ENCODE measurements around the gene CFAP53.

Gene CFAP53

DNA sequence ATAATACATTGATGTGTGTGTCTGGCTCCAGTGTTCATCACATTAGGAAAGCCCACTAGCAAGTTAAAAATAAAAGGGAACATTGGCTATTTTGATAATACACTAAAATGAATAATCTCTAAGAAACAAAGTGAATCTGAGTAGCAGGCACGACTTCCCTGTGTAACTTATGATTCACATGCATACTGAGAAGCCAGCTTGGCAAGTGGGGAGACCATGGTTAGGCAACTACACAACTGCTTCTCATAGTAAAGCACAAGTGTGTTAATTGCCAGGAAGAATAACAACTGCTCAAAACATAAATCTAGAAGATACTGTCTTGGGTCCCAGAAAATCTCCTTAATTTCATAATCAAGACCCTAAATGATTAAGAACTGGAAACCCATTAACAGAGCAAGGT, 75.4 kb downstream of the CFAP53 start:
- no peaks in the 10 kb centered on the region for H3K36me3 ChIP-seq (ENCODE audit: control insufficient read depth, insufficient read depth, low read length)
- peaks cover 4% of the 10 kb centered on the region; the same call in 1 of the 2 replicates for H3K27me3 ChIP-seq (replicated peaks; ENCODE audit: control insufficient read depth, insufficient read depth, low read length)
- no peak for DNase-seq (ENCODE audit: extremely low read depth, insufficient read length)
- H3K4me3 ChIP-seq (replicated peaks; ENCODE audit: low read depth, low read length), result no peak overlapping the region
- TF ChIP-seq CTCF (IDR thresholded peaks at IDR 0.05; ENCODE audit: insufficient read depth, low read length, poor library complexity, severe bottlenecking), result no peak

DNA sequence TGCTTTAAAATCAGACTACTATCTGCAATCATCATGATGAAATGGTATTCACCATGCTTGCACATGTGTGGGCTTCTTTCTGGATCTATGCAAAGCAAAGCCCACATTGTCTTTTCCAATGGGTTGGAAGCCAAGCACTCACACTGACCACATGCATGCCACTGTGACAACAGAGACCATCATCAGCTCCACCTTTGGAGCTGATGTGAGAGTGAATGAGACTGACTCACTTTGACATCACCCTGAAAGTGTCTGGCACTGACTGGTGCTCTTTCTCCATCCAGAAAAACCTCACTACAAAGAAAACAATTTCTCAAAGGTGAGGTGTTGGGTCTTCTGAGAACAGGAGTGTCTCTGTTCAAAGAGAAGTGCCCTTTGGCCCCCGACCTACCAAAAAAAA, 76.1 kb downstream of the CFAP53 start:
- H3K36me3 ChIP-seq (ENCODE audit: control insufficient read depth, insufficient read depth, low read length), result no peaks in the 10 kb centered on the region
- no peak for DNase-seq (ENCODE audit: extremely low read depth, insufficient read length)
- TF ChIP-seq CTCF (IDR thresholded peaks at IDR 0.05; ENCODE audit: insufficient read depth, low read length, poor library complexity, severe bottlenecking), result no peak
- peaks cover 4% of the 10 kb centered on the region; the same call in 1 of the 2 replicates for H3K27me3 ChIP-seq (replicated peaks; ENCODE audit: control insufficient read depth, insufficient read depth, low read length)
- H3K4me3 ChIP-seq (replicated peaks; ENCODE audit: low read depth, low read length), result no peak overlapping the region

GRCh38 chr18:50189160-50189559, 77.1 kb downstream of the CFAP53 start:
- Histone ChIP-seq H3K4me3 (replicated peaks; ENCODE audit: low read depth, low read length) (no peak overlapping the region), H3K27me3 (replicated peaks; ENCODE audit: control insufficient read depth, insufficient read depth, low read length) (peaks cover 4% of the 10 kb centered on the region; the same call in 1 of the 2 replicates), H3K36me3 (ENCODE audit: control insufficient read depth, insufficient read depth, low read length) (no peaks in the 10 kb centered on the region)
- DNase-seq (ENCODE audit: extremely low read depth, insufficient read length), result no peak
- no peak for TF ChIP-seq CTCF (IDR thresholded peaks at IDR 0.05; ENCODE audit: insufficient read depth, low read length, poor library complexity, severe bottlenecking)

GRCh38 chr18:50188652-50189051, 77.6 kb downstream of the CFAP53 start:
- H3K36me3 ChIP-seq (ENCODE audit: control insufficient read depth, insufficient read depth, low read length), result no peaks in the 10 kb centered on the region
- H3K27me3 ChIP-seq (replicated peaks; ENCODE audit: control insufficient read depth, insufficient read depth, low read length), result peaks cover 2% of the 10 kb centered on the region; the same call in 1 of the 2 replicates
- no peak overlapping the region for H3K4me3 ChIP-seq (replicated peaks; ENCODE audit: low read depth, low read length)
- DNase-seq (ENCODE audit: extremely low read depth, insufficient read length), result no peak
- no peak for TF ChIP-seq CTCF (IDR thresholded peaks at IDR 0.05; ENCODE audit: insufficient read depth, low read length, poor library complexity, severe bottlenecking)

DNA sequence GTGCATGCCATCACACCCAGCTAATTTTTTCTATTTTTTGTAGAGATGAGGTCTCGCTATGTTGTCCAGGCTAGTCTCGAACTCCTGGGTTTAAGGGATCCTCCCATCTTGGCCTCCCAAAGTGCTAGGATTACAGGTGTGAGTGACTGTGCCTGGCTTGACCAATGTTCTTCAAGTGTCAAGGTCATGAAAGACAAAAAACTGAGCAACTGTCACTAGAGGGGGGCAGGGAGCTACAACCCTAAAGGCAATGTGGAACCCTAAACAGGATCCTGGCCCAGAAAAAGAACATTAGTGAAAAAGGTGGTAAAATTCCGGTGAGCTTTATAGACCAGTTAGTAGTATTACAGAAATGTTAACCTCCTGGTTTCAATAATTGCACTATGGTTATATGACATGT, 78.6 kb downstream of the CFAP53 start:
- no peak for DNase-seq (ENCODE audit: extremely low read depth, insufficient read length)
- TF ChIP-seq CTCF (IDR thresholded peaks at IDR 0.05; ENCODE audit: insufficient read depth, low read length, poor library complexity, severe bottlenecking), result peak; percentile 6
- Histone ChIP-seq H3K36me3 (ENCODE audit: control insufficient read depth, insufficient read depth, low read length) (no peaks in the 10 kb centered on the region), H3K4me3 (replicated peaks; ENCODE audit: low read depth, low read length) (no peak overlapping the region), H3K27me3 (replicated peaks; ENCODE audit: control insufficient read depth, insufficient read depth, low read length) (no peaks in the 10 kb centered on the region)

DNA sequence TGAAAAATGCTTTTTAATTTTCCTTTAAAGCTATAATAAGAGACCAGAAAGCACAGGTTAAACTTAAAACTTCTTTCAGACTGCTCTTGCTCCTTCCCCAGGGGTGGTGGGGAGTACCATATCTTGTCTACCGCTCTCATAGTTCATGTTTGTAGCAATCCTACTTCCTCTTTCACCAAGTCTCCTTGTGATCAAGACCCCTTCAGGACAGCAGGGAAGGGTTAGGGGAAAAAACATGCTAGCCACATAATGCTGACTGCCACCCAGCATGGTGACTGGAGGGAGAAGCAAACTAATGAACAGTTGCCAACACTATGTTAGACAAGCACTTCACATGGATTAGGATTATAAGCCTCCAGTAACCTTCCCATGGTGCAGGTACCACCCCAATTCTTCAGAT, 79.9 kb downstream of the CFAP53 start:
- DNase-seq (ENCODE audit: extremely low read depth, insufficient read length), result no peak
- no peak overlapping the region for H3K4me3 ChIP-seq (replicated peaks; ENCODE audit: low read depth, low read length)
- H3K36me3 ChIP-seq (ENCODE audit: control insufficient read depth, insufficient read depth, low read length), result no peaks in the 10 kb centered on the region
- TF ChIP-seq CTCF (IDR thresholded peaks at IDR 0.05; ENCODE audit: insufficient read depth, low read length, poor library complexity, severe bottlenecking), result no peak
- H3K27me3 ChIP-seq (replicated peaks; ENCODE audit: control insufficient read depth, insufficient read depth, low read length), result no peaks in the 10 kb centered on the region
